Uterus (tissue), 4 donors: ENCODE data around the gene ADCY4. TPM values are rescaled to one million over a fixed set of nuclear protein-coding genes. Genes with fewer than 3 reads are reported as not detected.

Experiments
- DNase-seq, 2 donors: peaks; one replicate each; pipeline ENCODE4 v3.0.0-alpha.2; 2019 to 2020
- H3K27ac ChIP-seq, 2 donors: fragments of 200-600 bp; sonication (generic); 1 replicate in 1 of 2; 2 replicates in 1 of 2; pipeline ENCODE4 v1.5.1; 2016 to 2018
- H3K27me3 ChIP-seq, 2 donors: fragments of 200-600 bp; sonication (generic); one replicate each; pipeline ENCODE4 v1.5.1; 2018 to 2019; ENCODE audit warnings: control low read depth in 1 of 2
- H3K36me3 ChIP-seq, 2 donors: fragments of 200-600 bp; sonication (generic); one replicate each; pipeline ENCODE4 v1.5.1; 2019; ENCODE audit warnings: control low read depth in 1 of 2
- H3K4me1 ChIP-seq, 2 donors: fragments of 200-600 bp; sonication (generic); one replicate each; pipeline ENCODE4 v1.5.1; 2018 to 2019; ENCODE audit warnings: control low read depth in 1 of 2
- H3K4me3 ChIP-seq, 2 donors: fragments of 200-600 bp; sonication (generic); 1 replicate in 1 of 2; 2 replicates in 1 of 2; pipeline ENCODE4 v1.5.1; 2018 to 2019; ENCODE audit warnings: mild to moderate bottlenecking in 1 of 2
- H3K9me3 ChIP-seq, 2 donors: fragments of 200-600 bp; sonication (generic); one replicate each; pipeline ENCODE4 v1.5.1; 2019; ENCODE audit warnings: control low read depth in 1 of 2
- POLR2A ChIP-seq, 2 donors: fragments of 450-650 bp; IDR thresholded peaks; one replicate each; pipeline ENCODE4 v1.6.1; 2016; ENCODE audit warnings: antibody characterized with exemption in 2 of 2, mild to moderate bottlenecking in 1 of 2, moderate library complexity in 1 of 2
- intact Hi-C: fragments of 100-400 bp; cut with DNase I; formaldehyde crosslinking; loops from one replicate; pipeline ENCODE4 v1.15.1; 2023; ENCODE audit warnings: low total_unique reads
- total RNA-seq, 4 donors: library from RNA; depleted of rRNA in 3 of 4; stranded (reverse); fragments of >200 nt in 3 of 4; gene quantifications; one replicate each; pipeline versions ENCODE4 v1.1.0 to v1.2.4, GENCODE V29; 2014 to 2023
- TF ChIP-seq, protein P1 (sequence below), 4 experiments: fragments of 200-600 bp in 2 of 4; fragments of 450-650 bp in 2 of 4; sonication (generic) in 2 of 4; IDR thresholded peaks; one replicate each; pipeline ENCODE4 v1.5.1; 2016 to 2019; ENCODE audit warnings: antibody characterized with exemption in 4 of 4, mild to moderate bottlenecking in 2 of 4, moderate library complexity in 1 of 4
- donor health status: DM: yes; HTN: yes; CAD: no.

The ADCY4 gene
- total RNA-seq, 4 donors from 2014 or later: 22.8 to 138 (median 86.1) TPM

DNA sequence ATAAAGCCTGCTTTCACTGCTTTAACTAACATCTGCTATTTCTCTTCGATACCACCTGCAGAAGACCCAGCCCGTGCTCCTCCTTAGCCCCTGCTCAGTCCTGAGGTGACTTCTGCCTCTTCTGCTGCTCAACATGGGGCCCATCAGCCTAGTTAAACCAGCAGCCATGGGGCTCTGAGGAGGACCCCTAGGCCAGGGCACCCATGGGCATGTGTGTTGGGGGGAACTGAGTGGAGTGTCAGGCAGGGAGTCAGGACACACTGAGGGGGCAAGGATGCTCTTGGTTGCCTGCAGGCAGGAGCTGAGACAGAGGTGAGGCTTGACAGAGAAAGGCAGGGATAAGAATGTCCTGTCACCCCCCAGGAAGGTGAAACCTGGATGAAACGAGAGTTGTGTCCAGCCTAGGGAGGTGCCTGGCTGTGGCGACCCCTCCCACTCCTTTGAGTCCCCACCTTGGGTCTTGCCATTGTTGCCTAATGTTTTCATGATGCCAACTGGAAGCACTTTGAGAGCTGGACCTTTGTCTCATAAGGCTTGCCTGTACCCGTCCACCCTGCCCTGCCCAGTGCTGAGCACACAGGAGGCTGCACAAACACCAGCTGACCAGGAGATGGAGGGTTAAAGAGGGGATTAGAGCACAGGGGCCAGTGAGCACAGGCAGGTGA, 50.9 kb downstream of the ADCY4 start:
- no peak for DNase-seq
- TF ChIP-seq, protein P1, sequence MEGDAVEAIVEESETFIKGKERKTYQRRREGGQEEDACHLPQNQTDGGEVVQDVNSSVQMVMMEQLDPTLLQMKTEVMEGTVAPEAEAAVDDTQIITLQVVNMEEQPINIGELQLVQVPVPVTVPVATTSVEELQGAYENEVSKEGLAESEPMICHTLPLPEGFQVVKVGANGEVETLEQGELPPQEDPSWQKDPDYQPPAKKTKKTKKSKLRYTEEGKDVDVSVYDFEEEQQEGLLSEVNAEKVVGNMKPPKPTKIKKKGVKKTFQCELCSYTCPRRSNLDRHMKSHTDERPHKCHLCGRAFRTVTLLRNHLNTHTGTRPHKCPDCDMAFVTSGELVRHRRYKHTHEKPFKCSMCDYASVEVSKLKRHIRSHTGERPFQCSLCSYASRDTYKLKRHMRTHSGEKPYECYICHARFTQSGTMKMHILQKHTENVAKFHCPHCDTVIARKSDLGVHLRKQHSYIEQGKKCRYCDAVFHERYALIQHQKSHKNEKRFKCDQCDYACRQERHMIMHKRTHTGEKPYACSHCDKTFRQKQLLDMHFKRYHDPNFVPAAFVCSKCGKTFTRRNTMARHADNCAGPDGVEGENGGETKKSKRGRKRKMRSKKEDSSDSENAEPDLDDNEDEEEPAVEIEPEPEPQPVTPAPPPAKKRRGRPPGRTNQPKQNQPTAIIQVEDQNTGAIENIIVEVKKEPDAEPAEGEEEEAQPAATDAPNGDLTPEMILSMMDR (IDR thresholded peaks at IDR 0.05): no peak
- TF ChIP-seq POLR2A (IDR thresholded peaks at IDR 0.05): no peak
- intact Hi-C loops: no loop called here
- Histone ChIP-seq H3K4me3 (no peak overlapping the region), H3K27ac (no peak overlapping the region), H3K36me3 (no peaks in the 10 kb centered on the region), H3K9me3 (no peaks in the 10 kb centered on the region), H3K4me1 (no peaks in the 10 kb centered on the region), H3K27me3 (no peaks in the 10 kb centered on the region)

DNA sequence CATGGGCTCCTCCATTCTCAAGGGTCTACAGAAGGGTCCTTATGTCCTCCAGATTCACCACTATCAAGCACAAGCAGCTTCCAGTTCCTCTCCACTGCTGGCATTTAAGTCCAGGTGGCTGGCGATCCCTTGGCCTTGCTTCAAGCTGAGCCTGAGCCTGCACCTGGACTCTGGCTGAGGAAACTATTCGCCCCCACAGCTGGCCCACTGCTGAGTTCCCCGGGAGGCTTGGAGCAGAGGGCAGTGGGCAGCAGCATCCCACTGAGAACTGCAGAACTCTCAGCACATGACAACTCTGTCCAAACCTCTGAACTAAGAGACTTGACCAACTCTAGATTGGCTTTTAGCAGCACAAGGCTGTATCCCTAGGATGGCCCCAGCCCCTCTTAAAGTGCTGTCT, 52.1 kb downstream of the ADCY4 start:
- TF ChIP-seq, protein P1 (IDR thresholded peaks at IDR 0.05): no peak
- TF ChIP-seq POLR2A (IDR thresholded peaks at IDR 0.05): no peak
- intact Hi-C loops: no loop called here
- H3K4me3 ChIP-seq: no peak overlapping the region
- H3K36me3 ChIP-seq: no peaks in the 10 kb centered on the region
- H3K27me3 ChIP-seq: no peaks in the 10 kb centered on the region
- no peaks in the 10 kb centered on the region for H3K4me1 ChIP-seq
- no peak overlapping the region for H3K27ac ChIP-seq
- H3K9me3 ChIP-seq: no peaks in the 10 kb centered on the region
- no peak for DNase-seq

DNA sequence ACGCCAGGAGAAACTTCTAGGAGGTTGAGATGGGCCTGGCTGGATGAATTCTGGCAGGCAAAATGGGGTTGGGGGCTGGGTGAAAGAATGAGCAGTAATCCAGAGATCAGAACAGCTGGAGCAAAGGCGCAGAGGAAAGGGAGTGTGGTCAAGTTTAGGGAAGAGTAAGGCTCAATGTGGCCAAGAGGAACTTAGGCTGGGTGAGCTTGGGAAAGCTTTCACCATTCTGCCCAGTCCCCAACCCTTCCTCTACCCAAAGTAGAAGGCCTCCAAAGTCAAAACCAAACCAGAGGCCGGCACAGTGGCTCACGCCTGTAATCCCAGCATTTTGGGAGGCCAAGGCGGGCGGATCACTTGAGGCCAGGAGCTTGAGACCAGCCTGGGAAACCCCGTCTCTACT, 53.2 kb downstream of the ADCY4 start:
- no peaks in the 10 kb centered on the region for H3K4me1 ChIP-seq
- no peak overlapping the region for H3K27ac ChIP-seq
- no peaks in the 10 kb centered on the region for H3K27me3 ChIP-seq
- no peak for DNase-seq
- TF ChIP-seq POLR2A (IDR thresholded peaks at IDR 0.05): no peak
- TF ChIP-seq, protein P1 (IDR thresholded peaks at IDR 0.05): no peak
- no peaks in the 10 kb centered on the region for H3K9me3 ChIP-seq
- no peaks in the 10 kb centered on the region for H3K36me3 ChIP-seq
- H3K4me3 ChIP-seq: no peak overlapping the region
- intact Hi-C loops: no loop called here

DNA sequence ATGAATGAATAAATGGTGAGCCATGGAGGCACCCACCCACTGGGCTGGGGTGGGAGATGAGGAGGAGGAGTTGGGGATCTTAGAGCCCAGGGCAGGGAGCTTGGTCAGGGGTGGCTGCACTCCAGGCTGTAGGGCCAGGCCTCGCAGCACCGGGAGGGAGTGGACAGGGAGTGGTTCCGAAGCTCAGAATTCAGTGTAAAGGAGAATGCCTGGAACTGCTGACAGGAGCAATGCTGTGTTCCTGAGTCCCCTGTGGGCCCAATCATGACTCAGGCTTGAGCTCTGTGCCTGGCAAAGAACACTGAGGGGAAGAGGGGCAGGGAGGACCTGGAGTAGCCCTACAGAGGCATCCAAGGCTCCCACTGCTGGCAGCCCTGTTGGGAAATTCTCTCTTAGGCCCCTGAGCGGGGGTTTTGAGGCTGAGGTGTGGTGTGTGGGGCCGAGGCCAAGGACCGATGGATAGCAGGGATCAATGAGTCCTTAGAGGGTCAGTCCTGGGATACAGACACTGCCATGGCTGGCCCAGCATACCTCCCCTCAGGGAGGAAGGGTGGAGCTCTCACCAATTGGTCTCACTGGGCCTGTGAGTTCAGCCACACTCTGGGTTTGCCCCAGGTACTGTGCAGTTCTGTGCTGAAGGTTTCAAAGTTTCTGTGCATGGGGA, 53.9 kb downstream of the ADCY4 start:
- Histone ChIP-seq H3K27me3 (no peaks in the 10 kb centered on the region), H3K4me1 (no peaks in the 10 kb centered on the region), H3K27ac (no peak overlapping the region), H3K36me3 (no peaks in the 10 kb centered on the region), H3K9me3 (no peaks in the 10 kb centered on the region), H3K4me3 (no peak overlapping the region)
- intact Hi-C loops: no loop called here
- TF ChIP-seq, protein P1 (IDR thresholded peaks at IDR 0.05): no peak
- no peak for TF ChIP-seq POLR2A (IDR thresholded peaks at IDR 0.05)
- no peak for DNase-seq
